Effector CD4-positive, alpha-beta T cell (primary cell): ENCODE measurements around the gene METTL21C.

Source experiments
- DNase-seq: peaks from one replicate; pipeline ENCODE4 v3.0.0-alpha.2; 2020

METTL21C gene

DNA sequence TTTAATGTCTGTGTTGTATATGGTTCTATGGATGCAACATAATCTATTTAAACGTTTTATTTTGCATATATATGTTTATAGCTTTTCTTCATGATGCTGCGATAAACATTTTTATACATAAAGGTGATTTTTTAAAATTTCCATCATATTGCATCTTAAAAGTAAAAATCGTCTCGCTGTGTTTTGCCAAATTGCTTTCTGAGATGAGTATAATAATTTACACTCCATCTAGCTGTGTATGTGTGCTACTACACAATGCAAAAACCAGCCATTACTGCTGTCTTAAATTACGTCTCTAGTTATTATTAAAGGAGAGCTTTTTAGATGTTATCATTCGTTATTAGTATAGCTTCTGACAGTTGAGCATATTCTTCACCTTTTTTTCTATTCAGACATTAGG, 37.2 kb downstream of the METTL21C start:
- no peak for DNase-seq

DNA sequence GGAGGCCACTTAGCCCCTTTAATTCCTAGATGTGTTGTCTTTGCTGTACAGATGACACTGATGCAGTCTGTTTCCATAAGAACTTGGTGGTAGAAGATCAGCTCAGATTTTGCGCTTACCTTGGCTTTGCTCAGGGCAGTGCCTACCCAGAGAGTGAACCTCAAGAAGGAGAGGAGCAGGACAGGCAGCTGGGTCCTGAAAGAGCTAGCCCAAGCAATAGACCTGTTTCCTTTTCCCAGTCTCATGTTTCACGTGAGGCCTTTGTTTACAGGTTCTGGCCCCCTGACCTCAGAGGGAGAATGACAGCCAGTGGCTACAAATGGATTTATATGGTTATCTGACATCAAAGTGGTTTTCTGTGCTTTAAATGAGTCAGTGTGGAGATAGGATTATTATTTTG, 40.1 kb downstream of the METTL21C start:
- no peak for DNase-seq

DNA sequence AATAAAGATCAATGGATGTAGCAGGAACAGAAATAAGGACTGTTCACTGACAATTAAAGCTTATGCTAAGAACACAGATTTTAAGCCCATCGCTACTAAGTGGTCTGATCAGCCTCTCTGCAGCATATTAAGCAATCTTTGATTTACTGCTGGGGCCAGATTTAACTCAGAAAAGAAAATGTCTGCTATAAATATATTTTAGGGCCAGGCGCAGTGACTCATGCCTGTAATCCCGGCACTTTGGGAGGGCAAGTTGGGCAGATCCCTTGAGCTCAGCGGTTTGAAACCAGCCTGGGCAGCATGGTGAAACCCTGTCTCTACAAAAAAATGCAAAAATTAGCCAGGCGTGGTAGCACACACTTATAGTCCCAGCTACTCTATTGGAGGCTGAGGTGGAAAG, 43.0 kb downstream of the METTL21C start:
- DNase-seq: no peak

DNA sequence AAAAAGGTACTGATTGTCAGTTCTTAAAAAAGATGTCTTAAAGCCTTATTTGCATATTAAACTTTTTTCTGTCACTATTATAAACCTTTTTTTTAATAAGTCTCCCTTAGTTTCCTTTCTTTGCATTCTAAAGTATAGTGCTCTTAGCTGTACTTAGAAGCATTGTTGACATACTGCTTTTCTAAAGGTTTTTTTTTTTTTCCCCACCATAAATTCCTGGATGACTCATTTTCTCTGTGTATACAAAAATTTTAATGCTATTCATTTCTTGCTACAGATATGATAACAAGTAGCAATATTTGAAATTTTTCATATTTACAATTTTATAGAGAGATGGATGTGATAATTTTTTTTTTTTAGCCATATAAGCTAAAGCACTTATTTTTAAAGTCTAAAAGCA, 43.5 kb downstream of the METTL21C start:
- no peak for DNase-seq

DNA sequence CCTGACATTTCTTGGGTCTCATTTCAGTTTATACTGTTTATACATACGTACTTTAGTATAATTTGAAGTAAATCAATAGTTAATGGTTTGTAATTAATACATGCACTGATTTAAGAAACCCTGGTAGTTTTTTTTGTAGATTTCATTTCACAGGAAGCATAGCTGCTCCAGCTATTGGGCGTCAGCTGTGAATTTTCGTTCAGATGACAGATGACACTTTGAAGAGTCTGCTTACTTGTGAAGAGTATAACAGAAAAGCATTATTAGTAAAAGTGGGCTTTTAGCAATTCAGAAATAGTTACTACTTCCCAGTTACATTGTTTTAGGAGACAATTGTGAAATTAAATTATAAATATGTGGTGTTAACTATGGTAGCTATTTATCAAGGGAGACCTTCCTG, 44.4 kb downstream of the METTL21C start:
- no peak for DNase-seq

DNA sequence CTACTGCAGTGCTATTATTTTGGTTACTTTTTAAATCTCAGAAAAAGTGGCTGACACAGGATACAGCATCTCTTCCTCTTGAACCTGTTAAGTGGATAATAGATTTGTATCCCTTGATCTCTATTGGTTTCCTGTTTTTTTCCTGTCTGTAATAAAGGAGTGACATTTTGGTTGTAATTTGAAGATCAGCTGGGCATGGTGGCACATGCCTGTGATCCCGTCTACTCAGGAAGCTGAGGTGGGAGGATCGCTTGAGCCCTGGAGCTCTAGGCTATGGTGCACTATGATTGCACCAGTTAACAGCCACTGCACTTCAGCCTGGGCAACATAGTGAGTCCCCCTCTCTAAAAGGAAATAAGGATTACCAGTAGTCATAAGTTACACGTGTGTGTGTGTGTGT, 46.8 kb downstream of the METTL21C start:
- no peak for DNase-seq

DNA sequence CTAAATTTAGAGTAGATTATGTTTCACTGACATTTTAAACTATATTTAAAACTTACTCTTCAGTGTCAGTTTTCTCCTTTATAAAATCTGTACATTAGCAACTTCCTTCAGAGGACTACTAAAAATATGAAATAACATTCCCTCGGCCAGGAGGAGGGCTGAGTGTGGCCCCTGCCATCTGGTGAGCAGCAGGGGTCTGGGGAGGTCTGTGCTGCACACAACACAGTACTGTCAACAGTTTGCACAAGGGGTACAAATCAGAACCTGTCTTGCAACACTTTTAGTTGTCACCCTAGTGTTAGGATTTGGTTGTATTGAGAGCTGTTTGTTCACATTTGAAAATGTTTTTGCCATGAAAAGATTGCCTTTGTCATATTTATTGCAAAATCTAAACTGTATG, 49.1 kb downstream of the METTL21C start:
- DNase-seq: no peak

DNA sequence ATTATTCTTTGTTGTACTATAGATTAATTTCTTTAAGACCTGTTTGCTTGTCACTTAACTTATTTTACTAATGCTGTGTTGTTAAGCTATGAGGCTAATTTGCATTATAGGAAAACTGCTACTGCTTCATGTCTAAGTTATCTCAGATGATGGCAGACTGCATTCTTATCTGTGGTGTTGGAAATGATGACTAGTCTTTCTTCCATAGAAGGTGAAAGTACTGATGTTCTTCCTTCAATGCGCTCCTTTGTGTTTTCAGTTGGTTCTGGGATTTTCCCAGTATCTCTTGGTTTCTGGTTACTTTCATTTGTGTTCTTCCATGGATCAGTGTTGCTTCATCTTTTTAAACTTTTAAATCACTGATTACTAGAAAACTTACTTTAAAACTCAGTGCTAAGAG, 51.2 kb downstream of the METTL21C start:
- DNase-seq: no peak

DNA sequence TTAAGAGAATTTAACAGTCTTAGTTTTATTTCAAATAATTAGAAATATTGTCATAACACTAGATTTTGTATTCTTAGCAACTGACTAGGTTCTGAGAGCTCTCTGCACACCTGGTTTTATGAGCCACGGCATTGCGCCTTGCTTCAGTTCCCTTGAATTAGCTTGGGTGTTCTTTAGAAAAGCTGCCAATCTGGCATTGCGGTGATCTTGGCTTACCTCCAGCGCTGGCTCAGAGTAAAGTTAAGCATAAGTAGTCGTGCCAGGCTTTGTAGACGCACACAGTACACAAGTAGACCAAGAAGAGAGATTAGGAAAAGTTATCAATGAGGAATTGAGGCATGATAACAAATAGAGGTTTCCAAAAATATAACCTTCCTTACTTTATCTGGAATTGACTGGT, 52.4 kb downstream of the METTL21C start:
- DNase-seq: no peak

DNA sequence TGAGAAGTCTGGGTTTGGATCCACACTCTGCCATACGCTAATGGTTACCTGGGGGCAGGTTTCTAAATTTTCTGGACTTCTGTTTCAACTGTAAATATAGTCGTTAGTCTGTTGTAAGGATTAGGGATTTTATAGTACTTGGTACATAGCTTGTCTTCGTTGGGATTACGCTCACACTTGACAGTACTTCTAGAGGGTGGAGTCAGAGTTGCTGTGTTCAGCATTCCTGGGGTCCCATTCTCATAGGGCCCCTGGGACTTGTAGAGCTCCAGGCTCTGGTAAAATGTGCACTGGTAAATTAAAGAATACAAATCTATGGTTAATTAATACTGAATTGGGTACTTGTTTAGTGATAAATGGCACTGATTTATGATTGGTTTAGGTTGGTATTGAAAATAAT, 52.8 kb downstream of the METTL21C start:
- no peak for DNase-seq

DNA sequence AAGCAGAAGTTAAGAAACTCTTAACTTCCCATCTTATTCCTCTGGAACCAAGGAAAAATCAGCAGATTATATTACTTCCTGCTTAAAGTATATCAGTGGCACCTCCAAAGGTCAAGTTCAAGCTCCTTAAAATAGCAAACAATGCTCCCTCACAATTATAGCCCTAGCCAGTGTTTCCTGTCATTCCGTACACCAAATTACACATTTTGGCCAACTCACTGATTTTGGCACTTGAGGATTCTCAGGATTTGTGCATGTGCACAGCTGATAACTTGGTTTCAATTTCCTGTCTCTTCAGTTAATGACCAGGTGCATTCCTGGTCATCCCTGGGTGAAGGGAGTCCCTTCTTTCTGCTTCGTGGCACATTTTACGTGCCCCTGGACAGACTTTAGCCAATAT, 56.1 kb downstream of the METTL21C start:
- no peak for DNase-seq
